Mesodermal cell (in vitro differentiated cells): ENCODE data around the gene ARID3A.

ENCODE experiments used
- H3K27ac ChIP-seq: 2 replicates; pipeline ENCODE4 v1.7.0; 2013; ENCODE audit warnings: mild to moderate bottlenecking, low read depth, low read length, moderate library complexity; ENCODE audit not compliant: severe bottlenecking
- H3K36me3 ChIP-seq: 2 replicates; pipeline ENCODE4 v1.7.1; 2013; ENCODE audit warnings: mild to moderate bottlenecking, low read length, moderate library complexity; ENCODE audit not compliant: control insufficient read depth, insufficient read depth
- H3K4me1 ChIP-seq: one replicate; pipeline ENCODE4 v1.7.1; 2013; ENCODE audit warnings: mild to moderate bottlenecking, low read length; ENCODE audit not compliant: insufficient read depth, control insufficient read depth, poor library complexity, severe bottlenecking
- H3K4me3 ChIP-seq: 2 replicates; pipeline ENCODE4 v1.7.0; 2013; ENCODE audit warnings: low read length, control low read depth, mild to moderate bottlenecking; ENCODE audit not compliant: insufficient read depth, poor library complexity, severe bottlenecking; ENCODE audit errors: extremely low read depth
- H3K9me3 ChIP-seq: 2 replicates; pipeline ENCODE4 v1.7.1; 2013; ENCODE audit warnings: mild to moderate bottlenecking, low read length, moderate library complexity; ENCODE audit not compliant: control insufficient read depth
- WGBS, 2 experiments: methylation state at CpG; one replicate each; pipeline ENCODE4 v1.1.5; 2013; ENCODE audit warnings: missing lambda C conversion rate in 2 of 2; ENCODE audit not compliant: insufficient coverage in 2 of 2; 5-methylcytosine and 5-hydroxymethylcytosine counted together

Gene ARID3A

DNA sequence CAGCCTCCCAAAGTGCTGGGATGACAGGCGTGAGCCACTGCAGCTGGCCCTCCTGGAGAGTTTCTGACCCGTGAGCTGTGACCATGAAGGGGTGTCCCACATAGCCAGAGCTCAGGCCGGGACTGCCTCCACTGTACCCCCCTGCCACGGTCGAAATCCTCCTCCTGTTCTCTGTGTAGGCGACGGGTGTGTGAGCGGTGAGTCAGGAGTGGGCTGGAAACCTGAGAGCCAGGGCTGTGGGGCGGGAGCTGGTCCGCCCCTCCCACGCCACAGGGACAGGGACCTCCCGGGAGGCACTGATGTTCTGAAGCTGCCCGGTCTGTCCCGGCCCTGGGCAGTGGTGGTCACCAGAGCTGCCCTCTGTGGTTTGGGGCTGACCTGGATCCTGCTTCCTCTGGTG, 62.2 kb downstream of the ARID3A start:
- no peak overlapping the region for H3K4me3 ChIP-seq
- no peak overlapping the region for H3K27ac ChIP-seq
- 74% methylated on average over 14 of the region's 14 CpGs for WGBS, 2 experiments
- H3K36me3 ChIP-seq, result peaks cover 59% of the 10 kb centered on the region
- H3K4me1 ChIP-seq, result peaks cover 5% of the 10 kb centered on the region
- no peaks in the 10 kb centered on the region for H3K9me3 ChIP-seq

DNA sequence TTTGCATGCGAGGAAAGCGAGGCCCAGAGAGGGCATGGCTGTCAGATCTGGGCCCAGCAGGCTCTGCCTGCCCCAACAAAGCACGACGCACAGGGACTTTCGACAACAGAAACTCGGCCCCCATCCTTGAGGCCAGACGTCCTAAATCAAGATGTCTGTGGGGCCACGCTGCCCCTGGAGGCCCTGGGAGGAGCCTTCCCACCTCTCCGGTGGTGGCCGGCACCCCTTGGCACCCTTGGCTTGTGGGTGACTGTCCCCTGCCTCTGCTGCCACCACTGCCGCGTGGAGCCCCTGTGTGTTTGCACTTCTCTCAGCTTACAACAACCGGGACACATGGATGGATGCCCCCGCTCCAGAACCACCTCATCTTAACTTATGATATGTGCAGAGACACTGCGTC, 62.7 kb downstream of the ARID3A start:
- 90 to 98% methylated on average over 14 to 15 of the region's 15 CpGs for WGBS, 2 experiments
- H3K27ac ChIP-seq, result no peak overlapping the region
- H3K36me3 ChIP-seq, result peaks cover 59% of the 10 kb centered on the region
- H3K4me1 ChIP-seq, result peaks cover 5% of the 10 kb centered on the region
- H3K4me3 ChIP-seq, result no peak overlapping the region
- H3K9me3 ChIP-seq, result no peaks in the 10 kb centered on the region

DNA sequence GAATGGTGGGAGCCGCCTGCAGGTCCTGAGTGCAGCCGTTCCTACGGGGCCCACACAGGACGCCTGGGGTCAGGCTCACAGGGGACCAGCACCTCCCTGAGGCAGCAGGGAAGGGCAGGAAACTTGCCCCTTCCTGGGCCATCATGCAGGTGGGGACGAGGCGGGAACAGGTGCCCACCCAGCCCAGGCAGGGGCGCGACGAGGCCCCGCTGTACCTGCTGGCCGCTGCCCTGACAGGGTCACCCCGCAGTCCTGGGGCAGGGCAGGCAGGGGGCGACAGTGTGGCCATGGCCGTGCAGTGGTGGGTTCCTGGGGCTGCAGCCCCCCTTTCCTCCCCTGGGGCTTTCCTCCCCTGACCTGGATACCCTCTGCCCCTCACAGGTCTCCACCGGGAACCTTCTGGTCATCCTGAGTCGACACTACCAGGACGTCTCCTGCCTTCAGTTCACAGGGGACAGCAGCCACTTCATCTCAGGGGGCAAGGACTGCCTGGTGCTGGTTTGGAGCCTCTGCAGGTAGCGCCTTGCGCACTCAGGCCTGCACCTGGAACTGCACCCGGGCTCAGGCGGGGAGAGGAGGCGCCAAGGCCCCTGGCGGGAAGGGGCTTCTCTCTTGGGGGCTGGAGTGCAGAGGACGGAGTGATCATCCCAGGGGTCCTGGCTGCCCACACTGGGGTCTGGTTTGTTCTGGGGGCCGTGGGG, 63.7 kb downstream of the ARID3A start:
- peaks cover 67% of the 10 kb centered on the region for H3K36me3 ChIP-seq
- 92 to 93% methylated on average over 17 to 22 of the region's 25 CpGs for WGBS, 2 experiments
- no peaks in the 10 kb centered on the region for H3K4me1 ChIP-seq
- no peaks in the 10 kb centered on the region for H3K9me3 ChIP-seq
- no peak overlapping the region for H3K27ac ChIP-seq
- H3K4me3 ChIP-seq, result no peak overlapping the region

DNA sequence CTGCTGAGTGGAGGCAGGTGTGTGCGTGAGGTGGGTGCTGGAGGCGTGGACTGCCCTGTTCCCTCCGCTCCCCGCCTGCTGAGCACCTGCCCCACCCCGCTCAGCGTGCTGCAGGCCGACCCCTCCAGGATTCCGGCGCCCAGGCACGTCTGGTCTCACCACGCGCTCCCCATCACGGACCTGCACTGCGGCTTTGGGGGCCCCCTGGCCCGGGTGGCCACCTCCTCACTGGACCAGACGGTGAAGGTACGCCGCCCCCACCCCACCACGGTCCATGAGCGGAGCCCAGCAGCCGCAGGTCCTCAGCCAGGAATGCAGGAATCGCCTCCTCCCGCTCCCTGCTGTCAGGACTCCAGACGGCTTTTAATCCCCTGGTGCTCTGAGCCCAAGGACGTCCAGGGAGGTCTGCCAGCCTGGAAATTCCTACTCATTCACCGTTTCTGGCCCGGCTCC, 64.3 kb downstream of the ARID3A start:
- H3K4me3 ChIP-seq, result no peak overlapping the region
- H3K9me3 ChIP-seq, result no peaks in the 10 kb centered on the region
- 85 to 86% methylated on average over 21 to 24 of the region's 27 CpGs for WGBS, 2 experiments
- H3K4me1 ChIP-seq, result no peaks in the 10 kb centered on the region
- no peak overlapping the region for H3K27ac ChIP-seq
- peaks cover 72% of the 10 kb centered on the region for H3K36me3 ChIP-seq

DNA sequence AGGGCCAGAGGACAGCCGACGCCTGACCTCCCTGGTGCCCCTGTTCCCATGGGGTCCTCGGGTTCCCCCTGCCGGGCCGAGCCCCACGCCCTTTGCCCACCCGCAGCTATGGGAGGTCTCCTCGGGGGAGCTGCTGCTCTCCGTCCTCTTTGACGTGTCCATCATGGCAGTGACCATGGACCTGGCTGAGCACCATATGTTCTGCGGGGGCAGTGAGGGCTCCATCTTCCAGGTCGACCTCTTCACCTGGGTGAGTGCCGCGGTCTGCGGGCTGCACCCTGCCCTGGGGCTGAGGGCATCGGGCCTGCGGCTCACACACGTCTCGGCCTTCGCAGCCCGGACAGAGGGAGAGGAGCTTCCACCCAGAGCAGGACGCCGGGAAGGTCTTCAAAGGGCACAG, 64.9 kb downstream of the ARID3A start:
- H3K4me3 ChIP-seq, result no peak overlapping the region
- peaks cover 3% of the 10 kb centered on the region for H3K4me1 ChIP-seq
- 89 to 94% methylated on average over 22 to 23 of the region's 23 CpGs for WGBS, 2 experiments
- H3K27ac ChIP-seq, result no peak overlapping the region
- H3K9me3 ChIP-seq, result no peaks in the 10 kb centered on the region
- H3K36me3 ChIP-seq, result peaks cover 67% of the 10 kb centered on the region

DNA sequence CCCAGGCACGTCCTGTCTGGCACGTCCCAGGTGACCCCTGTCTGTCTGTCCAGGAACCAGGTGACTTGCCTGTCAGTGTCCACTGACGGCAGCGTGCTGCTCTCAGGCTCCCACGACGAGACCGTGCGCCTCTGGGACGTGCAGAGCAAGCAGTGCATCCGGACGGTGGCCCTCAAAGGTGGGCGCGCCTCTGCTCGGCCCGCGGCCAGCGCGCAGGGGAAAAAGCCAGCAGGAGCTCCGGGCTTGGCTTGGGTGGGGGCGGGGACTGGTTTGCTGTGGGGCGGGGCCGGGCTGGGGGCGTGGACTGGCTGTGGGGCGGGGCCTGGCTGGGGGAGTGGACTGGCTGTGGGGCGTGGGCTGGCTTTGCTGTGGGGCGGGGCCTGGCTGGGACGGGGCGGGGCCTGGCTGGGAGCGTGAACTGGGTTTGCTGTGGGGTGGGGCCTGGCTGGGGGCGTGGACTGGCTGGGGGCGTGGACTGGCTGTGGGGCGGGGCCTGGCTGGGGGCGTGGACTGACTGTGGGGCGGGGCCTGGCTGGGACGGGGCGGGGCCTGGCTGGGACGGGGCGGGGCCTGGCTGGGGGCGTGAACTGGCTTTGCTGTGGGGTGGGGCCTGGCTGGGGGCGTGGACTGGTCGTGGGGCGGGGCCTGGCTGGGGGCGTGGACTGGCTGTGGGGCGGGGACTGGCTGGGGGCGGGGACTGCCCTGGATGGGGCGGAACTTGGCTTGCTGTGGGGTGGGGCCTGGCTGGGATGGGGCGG, 65.5 kb downstream of the ARID3A start:
- Histone ChIP-seq H3K36me3 (peaks cover 61% of the 10 kb centered on the region), H3K4me1 (peaks cover 3% of the 10 kb centered on the region), H3K4me3 (no peak overlapping the region), H3K27ac (no peak overlapping the region), H3K9me3 (no peaks in the 10 kb centered on the region)
- 85 to 90% methylated on average over 14 to 19 of the region's 47 CpGs for WGBS, 2 experiments

DNA sequence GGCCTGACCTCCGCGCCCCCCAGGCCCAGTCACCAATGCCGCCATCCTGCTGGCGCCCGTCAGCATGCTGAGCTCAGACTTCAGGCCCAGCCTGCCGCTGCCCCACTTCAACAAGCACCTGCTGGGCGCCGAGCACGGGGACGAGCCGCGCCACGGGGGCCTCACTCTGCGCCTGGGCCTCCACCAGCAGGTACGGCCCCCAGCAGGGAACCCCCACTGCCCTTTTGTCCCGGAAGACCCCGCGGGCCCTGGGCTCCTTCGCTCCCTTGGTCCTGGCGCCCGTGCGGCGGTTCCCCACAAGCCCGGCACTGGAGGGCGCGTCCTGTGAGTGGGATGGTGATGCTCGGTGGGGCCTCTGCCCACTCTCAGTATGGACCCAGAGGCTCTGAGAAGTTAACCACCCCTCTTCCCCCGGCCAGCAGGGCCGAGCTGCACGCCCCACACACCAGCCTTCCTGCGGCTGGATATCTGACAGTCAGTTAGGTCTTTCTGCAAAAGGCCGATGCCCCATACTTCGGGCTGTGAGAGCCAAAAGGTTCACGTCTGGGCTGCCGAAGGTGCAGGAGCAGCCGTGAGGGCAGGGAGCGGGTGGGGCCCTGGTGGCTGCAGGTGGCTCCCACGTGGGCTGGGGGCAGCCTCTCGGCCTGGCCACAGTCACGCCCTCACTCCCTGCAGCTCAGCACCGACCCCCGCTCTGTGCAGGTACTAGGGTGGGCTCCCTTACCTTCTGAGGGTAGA, 66.3 kb downstream of the ARID3A start:
- Histone ChIP-seq H3K9me3 (no peaks in the 10 kb centered on the region), H3K36me3 (peaks cover 53% of the 10 kb centered on the region), H3K4me1 (peaks cover 3% of the 10 kb centered on the region), H3K27ac (no peak overlapping the region), H3K4me3 (no peak overlapping the region)
- WGBS, 2 experiments, result 95 to 98% methylated on average over 34 to 40 of the region's 42 CpGs

DNA sequence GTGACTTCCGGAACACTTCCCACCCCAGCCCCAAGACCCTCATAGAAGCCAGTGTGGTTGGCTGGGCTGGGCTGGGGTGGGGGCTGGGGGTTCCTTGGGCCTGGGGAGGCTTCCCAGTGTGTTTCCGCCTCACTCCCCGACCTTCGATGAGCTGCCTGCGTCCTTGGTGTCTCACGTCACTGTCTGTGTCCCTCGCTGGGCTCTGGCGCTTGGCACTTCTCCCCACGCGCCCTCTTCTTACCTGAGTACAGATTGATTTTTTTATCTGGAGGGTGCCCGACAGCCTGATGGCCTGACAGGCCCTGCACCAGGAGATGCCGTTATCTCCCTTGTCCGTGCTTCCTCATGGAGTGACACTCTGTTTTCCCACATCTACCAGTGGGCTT, 66.8 kb downstream of the ARID3A start:
- H3K4me1 ChIP-seq, result peaks cover 3% of the 10 kb centered on the region
- no peaks in the 10 kb centered on the region for H3K9me3 ChIP-seq
- WGBS, 2 experiments, result 96 to 99% methylated on average over 10 to 12 of the region's 13 CpGs
- H3K27ac ChIP-seq, result no peak overlapping the region
- no peak overlapping the region for H3K4me3 ChIP-seq
- peaks cover 50% of the 10 kb centered on the region for H3K36me3 ChIP-seq

DNA sequence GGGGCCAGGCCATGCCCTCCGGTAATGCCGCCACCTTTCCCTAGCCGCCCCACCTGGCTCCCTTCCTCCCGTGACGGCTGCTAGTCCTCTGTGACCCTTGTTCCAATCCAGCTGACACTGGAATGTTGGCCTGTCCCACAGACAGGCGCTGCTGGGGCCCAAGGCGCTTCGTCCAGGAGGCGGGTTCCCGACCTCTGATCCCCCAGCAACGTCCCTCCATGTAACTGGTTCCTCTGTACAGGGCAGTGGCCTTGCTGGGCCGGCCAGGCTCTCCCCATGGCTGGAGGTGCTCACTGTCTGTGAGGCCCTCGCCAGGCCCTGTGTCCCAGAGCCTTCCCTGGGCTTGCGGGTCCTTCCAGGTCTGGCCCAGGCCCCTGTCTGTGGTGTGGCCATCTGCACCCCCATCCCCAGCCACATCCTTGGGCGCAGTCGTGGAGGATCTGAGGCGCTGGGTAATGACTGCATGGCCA, 67.6 kb downstream of the ARID3A start:
- peaks cover 3% of the 10 kb centered on the region for H3K4me1 ChIP-seq
- H3K9me3 ChIP-seq, result no peaks in the 10 kb centered on the region
- WGBS, 2 experiments, result 93 to 95% methylated on average over 11 to 17 of the region's 17 CpGs
- H3K4me3 ChIP-seq, result no peak overlapping the region
- H3K27ac ChIP-seq, result no peak overlapping the region
- peaks cover 46% of the 10 kb centered on the region for H3K36me3 ChIP-seq

DNA sequence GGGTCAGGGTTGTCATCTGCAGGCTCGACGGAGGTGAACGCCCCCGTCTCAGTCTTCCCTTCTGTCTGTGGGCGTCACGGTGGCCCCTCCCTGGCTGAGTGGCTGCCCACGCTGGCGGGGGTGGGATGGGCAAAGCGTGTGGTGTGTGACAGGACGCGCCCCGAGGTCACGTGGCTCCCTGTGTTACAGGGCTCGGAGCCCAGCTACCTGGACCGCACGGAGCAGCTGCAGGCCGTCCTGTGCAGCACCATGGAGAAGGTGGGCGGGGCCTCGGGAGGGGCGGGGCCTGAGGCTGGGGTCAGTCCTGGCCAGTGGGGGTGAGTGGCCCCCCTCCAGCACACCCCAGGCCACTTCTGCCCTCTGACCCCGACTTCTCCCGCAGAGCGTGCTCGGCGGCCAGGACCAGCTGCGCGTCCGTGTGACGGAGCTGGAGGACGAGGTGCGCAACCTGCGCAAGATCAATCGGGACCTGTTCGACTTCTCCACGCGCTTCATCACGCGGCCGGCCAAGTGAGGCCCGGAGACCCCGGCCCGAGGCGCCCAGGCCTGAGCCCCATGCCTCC, 68.1 kb downstream of the ARID3A start:
- no peak overlapping the region for H3K27ac ChIP-seq
- H3K4me3 ChIP-seq, result no peak overlapping the region
- H3K4me1 ChIP-seq, result peaks cover 3% of the 10 kb centered on the region
- 95 to 97% methylated on average over 33 to 41 of the region's 43 CpGs for WGBS, 2 experiments
- no peaks in the 10 kb centered on the region for H3K9me3 ChIP-seq
- peaks cover 41% of the 10 kb centered on the region for H3K36me3 ChIP-seq
